H1 (cell line): Measurements from ENCODE around the gene RASAL2. TPM values are rescaled to one million over a fixed set of nuclear protein-coding genes. Genes with fewer than 3 reads are reported as not detected.

Source experiments
- CBX5 ChIP-seq: fragments of 300-800, 300-1000 bp; sonication (generic); IDR thresholded peaks from 2 replicates; pipeline ENCODE4 v1.7.1; 2016; ENCODE audit warnings: antibody characterized with exemption, low read length, low read depth
- POLR2A ChIP-seq, 2 experiments: IDR thresholded peaks; 1 replicate in 1 of 2; 2 replicates in 1 of 2; pipeline ENCODE4 v1.6.1; 2011; ENCODE audit warnings: low read depth in 2 of 2, low read length in 2 of 2, mild to moderate bottlenecking in 2 of 2; ENCODE audit errors: control extremely low read depth in 1 of 2
- RBBP5 ChIP-seq: IDR thresholded peaks from 2 replicates; pipeline ENCODE4 v1.7.1; 2012; ENCODE audit warnings: low read depth, mild to moderate bottlenecking, inconsistent platforms, low read length, moderate library complexity, borderline replicate concordance
- SIX5 ChIP-seq: IDR thresholded peaks from 2 replicates; pipeline ENCODE4 v1.6.1; 2011; ENCODE audit warnings: mild to moderate bottlenecking, low read depth, low read length
- polyA plus RNA-seq, 7 experiments: library from polyadenylated mRNA; depleted of rRNA in 3 of 7; stranded (reverse) in 5 of 7; unstranded in 2 of 7; fragments of >200 nt in 5 of 7; fragments of 200-250 nt in 2 of 7; gene quantifications; 1 replicate in 5 of 7; 2 replicates in 1 of 7; 4 replicates in 1 of 7; pipeline versions ENCODE4 v1.2.1 to v1.2.3, GENCODE V29; 2011 to 2013; ENCODE audit warnings: missing spikeins in 2 of 7, mixed read lengths in 2 of 7
- total RNA-seq: library from RNA; stranded (reverse); fragmentation: NEBNext Ultra II Directional; extraction: Animal tissue kit (Norgen Biotek cat#: 25700); gene quantifications from 2 replicates; pipeline ENCODE4 v1.2.1, GENCODE V29; 2021

Gene RASAL2
- total and polyA plus RNA-seq, 2 of the 8 experiments (the other 6 are each of a cell fraction or from before 2014, with no cell fraction given), result 15.9 to 32.5 TPM

- TF ChIP-seq CBX5, result no peak
- TF ChIP-seq POLR2A (IDR thresholded peaks at IDR 0.05; ENCODE audit: control extremely low read depth in 1 of 2, low read depth in 2 of 2, low read length in 2 of 2), result no peak
- no peak for TF ChIP-seq SIX5
- no peak for TF ChIP-seq RBBP5
- TF ChIP-seq, all 59 proteins: peak for 0
These were observed 51.7 kb downstream of the RASAL2 start (continued) for GRCh38 chr1:178145605-178146004.
